Lung microvascular endothelial cell (primary cell): ENCODE measurements around the gene SH3PXD2B. TPM values are rescaled to one million over a fixed set of nuclear protein-coding genes. Genes with fewer than 3 reads are reported as not detected.
A peak's percentile ranks its signal among the peaks of the same experiment; 100 is the strongest.
"Not testable (repeated sequence)": the region's sequence is repeated elsewhere in the genome, so short reads cannot be mapped to it uniquely, and the experiment has no call there.

ENCODE experiments used
- DNase-seq, 2 donors: peaks; one replicate each; pipeline versions ENCODE4 v3.0.0 to v3.0.0-alpha.2; 2010; ENCODE audit warnings: low read depth in 2 of 2
- total RNA-seq: library from RNA; depleted of rRNA; stranded (reverse); fragments of >200 nt; gene quantifications from 2 replicates; pipeline ENCODE4 v1.2.1, GENCODE V29; 2014

Gene SH3PXD2B
- total RNA-seq, 1 donor from 2014 or later, result 13.5 TPM

- DNase-seq, result peak; percentile 50 to 70
Observed at GRCh38 chr5:172370648-172371545, 83.4 kb downstream of the SH3PXD2B start.

GRCh38 chr5:172370237-172370640, 84.1 kb downstream of the SH3PXD2B start:
- DNase-seq, result no peak

GRCh38 chr5:172368699-172369098, 85.6 kb downstream of the SH3PXD2B start:
- not testable (repeated sequence) for DNase-seq

- DNase-seq, result no peak
Observed at GRCh38 chr5:172365948-172366608, 88.2 kb downstream of the SH3PXD2B start.

- peak in 1 of 2 donors; percentile 15 for DNase-seq
Observed at GRCh38 chr5:172364773-172365172, 89.6 kb downstream of the SH3PXD2B start.

DNA sequence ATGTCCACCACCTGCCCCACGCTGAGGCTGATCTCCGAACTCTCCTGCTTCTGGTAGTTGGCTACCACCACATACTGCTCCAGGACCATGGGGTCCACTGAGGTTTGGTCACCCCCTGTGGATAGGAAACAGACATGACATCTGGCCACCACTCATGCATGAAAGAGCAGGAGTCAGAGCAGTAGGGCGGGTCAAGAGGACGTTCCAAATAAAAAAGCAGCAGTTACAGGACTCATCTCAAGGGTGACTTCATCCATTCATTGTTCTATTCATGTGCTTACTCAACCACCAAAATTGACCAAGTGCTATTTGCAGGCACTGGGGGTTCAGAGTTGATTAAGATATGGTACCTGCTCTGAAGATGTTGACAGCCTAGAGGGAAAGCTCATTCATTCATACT, 91.6 kb downstream of the SH3PXD2B start:
- DNase-seq, result no peak

DNA sequence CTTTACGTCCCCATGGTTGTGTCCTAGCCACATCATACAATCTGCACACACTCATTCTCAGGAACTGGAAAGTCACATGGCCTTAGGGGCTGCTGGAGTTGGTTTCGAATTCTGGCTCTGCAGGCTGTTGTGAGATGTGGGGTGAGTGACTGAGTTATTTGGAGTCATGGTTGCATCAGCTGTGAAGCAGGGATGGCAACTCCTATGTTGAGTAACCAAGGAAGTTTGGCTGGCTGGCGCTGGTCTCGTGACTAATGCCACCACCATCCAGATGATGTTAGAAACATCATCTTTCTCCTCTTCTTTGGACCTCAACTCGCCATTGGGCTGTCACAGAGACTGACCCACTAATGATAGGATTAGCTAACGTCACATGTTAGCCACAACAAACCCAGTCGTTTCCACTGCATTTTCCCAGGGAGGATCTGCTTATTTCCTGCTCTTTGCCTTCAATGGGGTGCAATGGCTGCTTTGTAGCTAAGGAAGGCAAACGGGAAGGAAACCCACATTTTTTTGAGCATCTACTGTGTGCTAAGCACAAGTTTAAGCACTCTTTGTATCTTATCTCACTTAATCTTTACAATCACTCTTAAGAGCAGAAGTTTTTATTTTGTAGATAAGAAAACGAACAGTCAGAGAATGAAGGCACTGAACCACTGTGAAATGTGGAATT, 92.6 kb downstream of the SH3PXD2B start:
- DNase-seq, result peak; percentile 41 to 92

DNA sequence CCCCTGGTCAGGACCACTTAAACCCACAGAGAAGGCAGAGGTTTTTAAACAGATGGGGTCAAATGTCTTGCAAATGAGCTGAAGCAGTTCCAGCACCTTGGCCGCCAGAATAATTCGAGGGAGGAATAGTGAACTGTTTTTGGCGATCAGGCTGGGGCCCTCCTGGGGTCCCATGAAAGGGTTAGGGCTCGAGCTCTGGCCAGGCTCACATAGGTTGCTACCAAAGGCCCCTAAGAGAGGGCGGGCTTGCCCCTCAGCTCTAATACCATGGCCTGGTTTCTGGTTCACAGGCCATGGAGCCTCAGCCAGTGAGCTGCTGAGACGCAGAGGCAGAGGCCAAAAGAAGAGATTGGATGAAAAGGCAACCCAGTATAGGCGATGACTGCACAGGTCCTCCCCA, 96.0 kb downstream of the SH3PXD2B start:
- no peak for DNase-seq

DNA sequence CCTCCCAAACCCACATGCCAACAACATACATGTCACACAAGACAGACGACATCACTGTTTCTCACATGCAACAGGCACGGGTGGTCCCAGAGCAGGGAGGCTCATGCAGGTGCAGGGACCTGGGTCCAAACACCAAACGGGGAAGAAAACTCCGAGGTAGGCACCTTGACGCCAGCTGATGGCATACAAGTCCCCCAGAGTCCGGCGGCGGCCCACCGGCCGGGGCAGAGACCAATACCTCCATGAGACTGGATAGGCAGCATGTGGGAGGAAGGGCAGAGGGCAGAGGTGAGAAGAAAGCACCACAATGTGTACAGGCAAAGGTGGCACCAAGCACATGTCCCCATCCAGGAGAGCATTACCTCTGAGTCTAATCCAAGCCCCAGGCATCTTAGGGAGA, 97.8 kb downstream of the SH3PXD2B start:
- DNase-seq, result no peak

GRCh38 chr5:172356047-172356446, 98.3 kb downstream of the SH3PXD2B start:
- DNase-seq, result no peak

GRCh38 chr5:172353846-172354245, 100.5 kb downstream of the SH3PXD2B start:
- no peak for DNase-seq

- DNase-seq, result no peak
Observed at GRCh38 chr5:172353271-172353812, 101.0 kb downstream of the SH3PXD2B start.

- DNase-seq, result not testable (repeated sequence)
Observed at GRCh38 chr5:172352526-172352925, 101.8 kb downstream of the SH3PXD2B start.

- no peak for DNase-seq
Observed at GRCh38 chr5:172351240-172351778, 103.0 kb downstream of the SH3PXD2B start.

GRCh38 chr5:172350212-172351181, 103.8 kb downstream of the SH3PXD2B start:
- no peak for DNase-seq

DNA sequence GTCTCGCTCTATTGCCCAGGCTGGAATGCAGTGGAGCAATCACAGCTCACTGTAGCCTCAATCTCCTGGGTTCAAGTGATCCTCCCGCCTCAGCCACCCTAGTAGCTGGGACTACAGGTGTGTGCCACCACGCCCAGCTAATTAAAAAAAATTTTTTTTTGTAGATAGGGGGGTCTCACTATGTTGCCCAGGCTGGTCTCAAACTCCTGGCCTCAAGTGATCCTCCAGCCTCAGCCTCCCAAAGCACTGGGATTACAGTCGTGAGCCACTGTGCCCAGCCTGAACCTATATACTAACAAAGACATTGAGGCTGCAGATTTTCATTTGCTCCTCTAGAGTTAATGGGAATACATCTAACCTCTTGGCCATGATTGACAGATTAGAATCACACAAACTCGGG, 105.6 kb downstream of the SH3PXD2B start:
- not testable (repeated sequence) for DNase-seq

DNA sequence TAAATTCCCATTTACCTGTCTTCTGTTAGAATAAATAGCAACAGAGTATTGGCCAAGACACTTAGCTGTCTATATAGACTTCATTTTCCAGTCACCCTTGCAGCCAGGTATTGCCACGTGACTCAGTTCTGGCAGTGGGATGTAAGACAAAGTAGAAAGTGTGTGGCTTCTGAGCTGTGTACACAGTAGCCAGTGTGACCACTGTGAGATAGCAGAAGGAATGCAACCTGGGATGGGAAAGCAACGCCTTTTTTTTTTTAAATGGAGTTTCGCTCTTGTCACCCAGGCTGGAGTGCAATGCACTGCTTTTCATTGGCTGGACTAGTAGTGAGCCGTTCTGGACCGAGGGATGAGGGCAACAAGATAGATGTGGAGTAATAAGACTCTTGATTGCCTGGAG, 106.2 kb downstream of the SH3PXD2B start:
- no peak for DNase-seq

- peak; percentile 24 to 39 for DNase-seq
Observed at GRCh38 chr5:172347496-172348052, 106.8 kb downstream of the SH3PXD2B start.

GRCh38 chr5:172345881-172346280, 108.4 kb downstream of the SH3PXD2B start:
- DNase-seq, result no peak

GRCh38 chr5:172344855-172345409, 109.4 kb downstream of the SH3PXD2B start:
- no peak for DNase-seq
